GM18526 (cell line): Measurements from ENCODE around the gene TMEM212.

ENCODE experiments used
- POLR2A ChIP-seq: IDR thresholded peaks from 3 replicates; pipeline ENCODE4 v1.6.1; 2011; ENCODE audit not compliant: insufficient read length; ENCODE audit errors: extremely low read depth

The TMEM212 gene

GRCh38 chr3:171838218-171838720 is 4.9 kb upstream of the TMEM212 start:
- TF ChIP-seq POLR2A, result no peak

DNA sequence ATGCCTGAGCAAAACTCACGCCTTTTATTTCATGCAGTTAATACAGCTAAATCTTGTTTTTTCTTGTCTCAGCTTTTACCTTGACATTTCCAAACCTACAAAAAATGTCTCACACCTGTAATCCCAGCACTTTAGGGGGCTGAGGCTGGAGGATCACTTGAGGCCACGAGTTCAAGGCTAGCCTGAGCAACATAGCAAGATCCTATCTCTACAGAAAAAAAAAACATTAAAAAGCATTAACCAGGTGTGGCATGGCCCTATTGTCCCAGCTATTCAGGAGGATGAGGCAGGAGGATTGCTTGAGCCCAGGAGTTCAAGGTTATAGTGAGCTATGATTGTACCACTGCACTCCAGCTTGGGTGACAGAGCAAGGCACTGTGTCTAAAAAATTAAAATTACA is 3.9 kb upstream of the TMEM212 start:
- TF ChIP-seq POLR2A, result no peak

- no peak for TF ChIP-seq POLR2A
These were observed 2.7 kb upstream of the TMEM212 start for GRCh38 chr3:171840445-171840810.

- TF ChIP-seq POLR2A, result no peak
These were observed 2.1 kb upstream of the TMEM212 start for GRCh38 chr3:171840811-171841619.

DNA sequence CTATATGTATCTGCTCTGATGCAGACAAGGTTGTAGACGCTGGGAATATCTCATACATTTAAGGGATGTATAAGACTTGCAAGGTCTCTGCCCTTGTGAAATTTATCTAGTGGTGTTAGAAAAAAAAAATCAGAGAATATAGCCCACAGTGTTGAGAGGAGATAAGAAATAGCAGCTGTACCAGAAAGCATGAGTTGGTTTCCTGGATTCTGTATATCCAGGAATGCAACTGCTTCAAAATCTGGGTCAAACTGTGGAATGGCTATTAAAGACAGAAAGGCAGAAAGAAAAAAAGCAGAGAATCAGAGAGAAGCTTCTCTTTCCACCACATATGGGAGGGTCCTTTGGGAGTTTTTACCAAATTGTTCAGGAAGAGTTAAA is 1.5 kb upstream of the TMEM212 start:
- no peak for TF ChIP-seq POLR2A

DNA sequence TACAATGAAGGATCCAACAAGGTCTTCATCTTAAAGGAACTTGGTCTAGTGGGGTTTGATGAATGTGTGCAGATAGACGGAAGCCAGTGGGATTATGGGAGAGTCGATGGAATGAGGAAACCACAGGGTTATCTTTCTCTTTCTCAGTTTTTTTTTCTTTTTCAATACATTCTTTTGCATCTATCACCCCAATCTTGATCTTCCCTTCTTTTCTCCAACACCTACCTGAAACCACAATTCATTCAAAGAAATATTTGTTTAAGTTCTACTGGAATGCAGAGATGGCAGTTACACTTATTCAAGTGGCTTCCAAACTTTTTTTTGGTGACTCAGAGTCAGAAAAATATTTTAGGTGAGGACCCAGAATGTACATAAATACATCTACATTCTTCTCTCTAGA is 1.7 kb downstream of the TMEM212 start:
- TF ChIP-seq POLR2A, result no peak

DNA sequence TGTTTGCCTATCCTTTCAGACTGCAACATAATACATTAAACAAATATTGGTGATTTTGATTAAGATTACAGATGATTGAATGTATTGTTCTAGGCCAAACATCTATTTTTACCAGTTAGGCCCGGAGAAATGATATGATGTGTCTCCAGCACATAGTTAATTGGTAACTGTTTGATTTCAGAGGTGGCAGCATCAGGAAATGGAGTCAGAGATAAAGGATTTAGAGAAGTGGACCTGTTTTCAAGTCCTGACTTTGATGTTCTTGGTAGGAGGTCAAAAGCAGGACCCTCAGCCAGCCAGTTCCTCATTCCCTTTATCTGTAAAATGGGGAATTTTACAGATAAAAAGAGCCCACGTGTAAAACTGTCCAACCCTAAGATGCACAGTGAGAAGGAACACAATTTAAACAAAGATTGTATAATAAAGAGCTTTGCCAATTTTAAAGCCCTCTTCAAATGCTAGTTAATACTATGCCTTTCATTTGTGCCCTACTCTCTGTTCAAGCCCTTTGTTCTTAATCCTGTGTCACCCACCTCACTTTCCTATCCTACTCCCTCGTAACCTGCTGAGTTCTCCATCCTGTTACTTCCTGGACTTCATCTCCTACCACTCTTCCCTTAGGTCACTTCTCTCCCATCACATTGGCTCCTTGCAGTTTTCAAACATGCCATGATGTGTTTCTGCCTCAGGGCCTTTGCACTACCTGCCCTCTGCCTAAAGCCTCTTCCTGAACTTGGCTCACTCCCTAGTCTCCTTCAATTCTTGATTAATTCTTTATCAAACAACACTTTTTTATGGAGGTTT is 2.5 kb downstream of the TMEM212 start:
- no peak for TF ChIP-seq POLR2A

DNA sequence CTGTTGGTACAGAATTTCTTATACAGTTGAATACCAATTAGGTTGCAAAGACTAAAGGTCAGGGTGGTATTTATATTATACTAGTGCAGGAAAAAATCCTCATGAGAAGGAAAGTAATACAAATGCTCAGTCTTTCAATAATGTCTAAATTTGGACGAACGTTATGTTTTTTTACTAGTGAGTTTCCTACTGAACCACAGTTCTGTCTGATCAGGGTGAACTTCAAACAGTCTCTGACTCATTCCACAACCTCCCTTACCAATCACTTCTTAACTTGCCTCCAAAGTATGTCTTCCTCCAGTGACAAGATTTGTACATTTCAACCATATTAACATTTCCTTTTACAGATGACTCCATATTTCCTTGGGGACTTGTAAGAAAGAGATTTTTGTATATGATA is 3.4 kb downstream of the TMEM212 start:
- TF ChIP-seq POLR2A, result no peak

DNA sequence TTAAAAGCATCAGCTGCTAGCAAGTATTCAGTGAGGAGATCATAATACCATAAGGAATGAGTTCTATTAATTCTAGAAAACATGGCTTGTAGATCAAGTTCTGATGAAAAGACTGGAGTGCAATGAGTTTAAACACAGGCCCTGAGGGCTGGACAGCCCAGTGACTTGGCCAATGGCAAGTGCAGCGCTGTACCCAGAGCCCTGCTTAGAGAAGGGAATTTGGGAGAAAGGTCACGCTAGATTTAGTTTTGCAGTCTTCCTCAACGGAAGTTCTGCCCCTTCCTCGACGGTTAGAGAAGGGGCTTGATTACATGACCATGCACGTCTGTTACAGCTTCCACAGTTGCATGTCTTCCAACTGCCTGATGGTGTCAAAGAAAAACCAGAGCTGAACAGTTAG is 4.0 kb downstream of the TMEM212 start:
- no peak for TF ChIP-seq POLR2A

GRCh38 chr3:171847595-171848259 is 4.6 kb downstream of the TMEM212 start:
- TF ChIP-seq POLR2A, result no peak

DNA sequence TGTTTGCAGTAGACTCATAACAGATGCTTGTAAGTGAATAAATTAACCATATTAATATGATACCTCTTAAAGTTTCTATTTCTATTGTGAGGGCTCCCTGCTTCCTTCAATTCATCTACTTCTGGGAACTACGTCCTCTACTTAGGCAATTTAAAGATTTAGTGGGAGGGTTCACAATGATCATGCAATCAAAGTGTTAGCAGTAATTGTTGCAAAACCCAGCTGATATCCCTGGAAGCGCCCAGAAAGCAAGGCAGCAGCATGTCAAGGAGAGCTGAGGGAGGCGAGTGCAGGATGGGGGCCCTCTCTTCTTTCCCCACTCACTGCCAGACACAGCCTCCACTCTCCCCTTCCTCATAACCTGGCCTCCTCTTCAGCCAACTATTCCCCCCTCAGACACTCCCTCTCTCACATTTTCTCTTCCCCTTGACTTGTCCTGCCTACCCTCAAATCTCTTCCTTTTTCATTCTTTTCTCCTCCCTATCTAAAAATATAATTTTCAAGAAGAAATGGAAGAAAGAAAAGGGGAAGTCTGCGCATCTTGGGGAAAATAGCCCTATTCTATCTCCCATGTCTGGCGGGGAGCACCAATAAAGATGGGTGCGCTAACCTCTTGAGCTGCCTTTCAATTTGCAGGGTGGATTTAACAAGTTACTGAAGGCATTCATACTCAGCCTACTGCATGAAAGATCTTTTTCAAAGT is 6.6 kb downstream of the TMEM212 start:
- TF ChIP-seq POLR2A, result no peak

DNA sequence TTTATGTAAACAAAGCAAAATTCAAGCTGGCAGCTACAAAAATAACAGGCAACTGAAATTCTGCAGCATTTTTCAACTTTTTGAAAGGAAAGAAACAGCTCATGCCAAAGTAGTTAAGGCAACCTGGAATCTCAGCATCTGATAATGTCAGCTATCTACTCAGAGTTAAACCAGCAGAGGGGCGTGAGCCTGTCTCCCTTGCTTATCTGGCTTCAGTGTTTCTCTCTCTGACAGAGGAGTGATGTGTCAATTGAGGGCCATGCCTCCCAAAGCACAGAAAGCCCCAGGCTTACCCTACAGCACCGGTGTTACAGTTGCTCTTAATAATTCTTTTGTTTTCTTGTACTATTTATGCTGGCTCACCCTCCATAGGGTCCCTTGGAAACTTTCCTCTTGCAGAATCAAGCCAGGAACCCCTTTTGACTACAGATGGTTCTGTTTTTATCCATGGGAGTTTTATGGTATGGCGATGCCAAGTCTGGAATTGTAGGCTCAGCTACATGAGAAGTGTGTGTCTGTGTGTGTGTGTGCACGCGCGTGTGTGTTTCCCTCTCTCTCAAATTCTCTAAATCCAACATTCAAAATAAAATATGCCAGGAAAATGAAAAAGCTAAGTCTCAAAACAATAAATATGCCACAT is 7.3 kb downstream of the TMEM212 start:
- no peak for TF ChIP-seq POLR2A

- no peak for TF ChIP-seq POLR2A
These were observed 8.0 kb downstream of the TMEM212 start for GRCh38 chr3:171850960-171851659.

- TF ChIP-seq POLR2A, result no peak
These were observed 8.5 kb downstream of the TMEM212 start for GRCh38 chr3:171851660-171852058.

GRCh38 chr3:171854649-171855305 is 11.6 kb downstream of the TMEM212 start:
- TF ChIP-seq POLR2A, result no peak
